HL-60 (cell line): ENCODE measurements around the gene RIF1.

ENCODE experiments used
- DNase-seq, 2 experiments: peaks; one replicate each; pipeline ENCODE4 v3.0.0-alpha.2; 2010 to 2020; ENCODE audit warnings: low read depth in 1 of 2, low spot score in 1 of 2
- H3K27ac ChIP-seq: fragments of 250-450 bp; sonication (Bioruptor Pico); replicated peaks from 2 replicates; pipeline ENCODE4 v1.5.1; 2020; ENCODE audit warnings: mild to moderate bottlenecking, moderate library complexity
- H3K27me3 ChIP-seq: fragments of 250-450 bp; sonication (Bioruptor Pico); 2 replicates; pipeline ENCODE4 v1.5.1; 2021; ENCODE audit warnings: mild to moderate bottlenecking, moderate library complexity; ENCODE audit not compliant: insufficient read depth, poor library complexity, severe bottlenecking
- H3K4me3 ChIP-seq: replicated peaks from 2 replicates; pipeline ENCODE4 v1.5.1; 2011; ENCODE audit warnings: mild to moderate bottlenecking, control low read depth, low read length; ENCODE audit not compliant: insufficient read depth
- CTCF ChIP-seq: IDR thresholded peaks from one replicate; pipeline ENCODE4 v1.5.1; 2011; ENCODE audit warnings: low read length, control low read depth, inconsistent platforms; ENCODE audit not compliant: insufficient read depth
- GABPA ChIP-seq: IDR thresholded peaks from 2 replicates; pipeline ENCODE4 v1.6.1; 2012; ENCODE audit warnings: low read depth
- POLR2AphosphoS5 ChIP-seq: IDR thresholded peaks from 2 replicates; pipeline ENCODE4 v1.6.1; 2012; ENCODE audit warnings: low read depth
- REST ChIP-seq: IDR thresholded peaks from 2 replicates; pipeline ENCODE4 v1.6.1; 2012; ENCODE audit warnings: low read depth; ENCODE audit not compliant: insufficient replicate concordance
- SPI1 ChIP-seq: IDR thresholded peaks from 2 replicates; pipeline ENCODE4 v1.6.1; 2012; ENCODE audit warnings: low read depth, mild to moderate bottlenecking, borderline replicate concordance

Gene RIF1

GRCh38 chr2:151522556-151522955 lies 112.9 kb downstream of the RIF1 start:
- TF ChIP-seq GABPA (no peak), CTCF (no peak)
- DNase-seq, result no peak
- H3K4me3 ChIP-seq, result no peak overlapping the region
- no peak overlapping the region for H3K27ac ChIP-seq
- H3K27me3 ChIP-seq, result no peaks in the 10 kb centered on the region

- H3K4me3 ChIP-seq, result no peak overlapping the region
- TF ChIP-seq SPI1 (no peak), GABPA (no peak), POLR2AphosphoS5 (no peak), CTCF (no peak), REST (no peak)
- H3K27me3 ChIP-seq, result no peaks in the 10 kb centered on the region
- no peak for DNase-seq
- H3K27ac ChIP-seq, result no peak overlapping the region
These were observed 114.1 kb downstream of the RIF1 start for GRCh38 chr2:151523850-151524249.

GRCh38 chr2:151525821-151526373 lies 116.2 kb downstream of the RIF1 start:
- Histone ChIP-seq H3K27me3 (no peaks in the 10 kb centered on the region), H3K27ac (no peak overlapping the region), H3K4me3 (no peak overlapping the region)
- peak in 1 of 2 experiments; percentile 44 for DNase-seq
- TF ChIP-seq SPI1, result no peak
- no peak for TF ChIP-seq REST
- no peak for TF ChIP-seq POLR2AphosphoS5
- no peak for TF ChIP-seq GABPA
- TF ChIP-seq CTCF, result no peak

- TF ChIP-seq GABPA (no peak), POLR2AphosphoS5 (no peak), CTCF (no peak), REST (no peak), SPI1 (no peak)
- H3K4me3 ChIP-seq, result no peak overlapping the region
- H3K27ac ChIP-seq, result no peak overlapping the region
- DNase-seq, result no peak
- H3K27me3 ChIP-seq, result no peaks in the 10 kb centered on the region
These were observed 116.9 kb downstream of the RIF1 start for GRCh38 chr2:151526572-151527090.
